K562 (cell line): ENCODE data around the gene METAP1. TPM values are rescaled to one million over a fixed set of nuclear protein-coding genes. Genes with fewer than 3 reads are reported as not detected.

ENCODE experiments used
- ATAC-seq: fragments of 200-7000 bp; cut with Tn5 transposase; 3 replicates; pipeline ENCODE4 v1.9.1; 2020; ENCODE audit warnings: moderate library complexity
- BruUV-seq: library from RNA; stranded (reverse); fragments of 400-500 nt; replicated peaks from 2 replicates; lab custom pipeline; 2021; lab: Mats Ljungman, UMichigan
- CTCF ChIA-PET: fragments of 300-600 bp; formaldehyde crosslinking; extraction: SDS; loops from one replicate; lab custom pipeline; 2021; ENCODE audit warnings: low intra/inter-chr PET ratio; lab: Yijun Ruan, JAX
- POLR2A ChIA-PET: fragments of 300-600, 350-650 bp; sonication (Branson Sonifier 250); formaldehyde crosslinking; extraction: SDS; loops from one replicate; lab custom pipeline; 2021; ENCODE audit warnings: antibody characterized with exemption, inconsistent platforms; lab: Yijun Ruan, JAX
- DNase-seq, 4 experiments: peaks; one replicate each; pipeline versions ENCODE4 v3.0.0 to v3.0.0-alpha.2; 2011 to 2018; ENCODE audit warnings: low spot score in 3 of 4, mixed read lengths in 3 of 4; ENCODE audit errors: extremely low read depth in 1 of 4
- FAIRE-seq: peaks from 2 replicates; lab custom pipeline; 2011; peaks lifted over from hg19 to GRCh38; lab: Jason Lieb, UNC
- H2AFZ ChIP-seq: 2 replicates; pipeline ENCODE4 v1.6.0; 2011; ENCODE audit warnings: low read depth, low read length, control low read depth, inconsistent platforms
- H3K27ac ChIP-seq: fragments of 200-600 bp; 3 replicates; pipeline ENCODE4 v1.8.0; 2011; ENCODE audit warnings: low read depth, mild to moderate bottlenecking, control low read depth, inconsistent platforms, low read length, moderate library complexity, mixed read lengths; ENCODE audit errors: extremely low read depth
- H3K27me3 ChIP-seq, 2 experiments: fragments of 300-600 bp in 1 of 2; 2 replicates in 1 of 2; 3 replicates in 1 of 2; pipeline versions ENCODE4 v1.6.0 to v1.8.0; 2011; ENCODE audit warnings: inconsistent platforms in 2 of 2, low read length in 2 of 2, mild to moderate bottlenecking in 1 of 2, mixed read lengths in 1 of 2, moderate library complexity in 1 of 2; ENCODE audit not compliant: control insufficient read depth in 2 of 2, insufficient read depth in 2 of 2
- H3K36me3 ChIP-seq: fragments of 300-600 bp; 3 replicates; pipeline ENCODE4 v1.8.0; 2011; ENCODE audit warnings: mild to moderate bottlenecking, low read length, inconsistent platforms; ENCODE audit not compliant: control insufficient read depth, insufficient read depth
- H3K4me1 ChIP-seq, 2 experiments: fragments of 200-600 bp in 1 of 2; replicated peaks in 1 of 2; 2 replicates in 1 of 2; 3 replicates in 1 of 2; pipeline versions ENCODE4 v1.5.1 to v1.8.0; 2011; ENCODE audit warnings: inconsistent platforms in 2 of 2, low read length in 2 of 2, mild to moderate bottlenecking in 1 of 2, mixed read lengths in 1 of 2, moderate library complexity in 1 of 2; ENCODE audit not compliant: control insufficient read depth in 2 of 2, insufficient read depth in 2 of 2
- H3K4me2 ChIP-seq: 2 replicates; pipeline ENCODE4 v1.6.1; 2011; ENCODE audit warnings: low read length, control low read depth, inconsistent platforms, mixed read lengths; ENCODE audit not compliant: insufficient read depth
- H3K4me3 ChIP-seq: fragments of 200-600 bp; sonication (generic), shearing (Covaris generic); 2 replicates; pipeline ENCODE4 v1.5.1; 2016; ENCODE audit warnings: control low read depth, inconsistent platforms
- H3K79me2 ChIP-seq: fragments of 200-600 bp; 3 replicates; pipeline ENCODE4 v1.8.0; 2011; ENCODE audit warnings: low read length, inconsistent platforms; ENCODE audit not compliant: control insufficient read depth, insufficient read depth
- H3K9ac ChIP-seq, 2 experiments: 2 replicates each; pipeline versions ENCODE4 v1.6.0 to v1.6.1; 2011; ENCODE audit warnings: low read depth in 2 of 2, low read length in 2 of 2, control low read depth in 1 of 2, inconsistent platforms in 1 of 2, mild to moderate bottlenecking in 1 of 2, mixed read lengths in 1 of 2; ENCODE audit not compliant: insufficient read depth in 1 of 2
- H3K9me1 ChIP-seq: one replicate; pipeline ENCODE4 v1.6.0; 2011; ENCODE audit warnings: inconsistent platforms, mild to moderate bottlenecking, low read length, moderate library complexity; ENCODE audit not compliant: control insufficient read depth, insufficient read depth
- H3K9me3 ChIP-seq: replicated peaks from 2 replicates; pipeline ENCODE4 v1.5.1; 2011; ENCODE audit warnings: low read depth, low read length, inconsistent platforms; ENCODE audit not compliant: control insufficient read depth, insufficient read depth
- H4K20me1 ChIP-seq: replicated peaks from 2 replicates; pipeline ENCODE4 v1.6.1; 2011; ENCODE audit warnings: low read length, inconsistent platforms, mixed read lengths; ENCODE audit not compliant: control insufficient read depth, insufficient read depth
- CBX3 ChIP-seq, 2 experiments: IDR thresholded peaks; 1 replicate in 1 of 2; 2 replicates in 1 of 2; pipeline ENCODE4 v1.6.1; 2012; ENCODE audit warnings: inconsistent platforms in 2 of 2, low read length in 2 of 2, borderline replicate concordance in 1 of 2, control low read depth in 1 of 2
- EP400 ChIP-seq: fragments of 450-650 bp; IDR thresholded peaks from 2 replicates; pipeline ENCODE4 v1.6.1; 2017; ENCODE audit warnings: antibody characterized with exemption, mild to moderate bottlenecking, moderate library complexity
- FOXK1 ChIP-seq: sonication (generic); formaldehyde crosslinking; IDR thresholded peaks from 2 replicates; pipeline ENCODE4 v1.8.0; 2022; ENCODE audit warnings: missing genetic modification reagents, mild to moderate bottlenecking, borderline replicate concordance
- HNRNPH1 ChIP-seq: fragments of 200-400 bp; formaldehyde crosslinking; optimal IDR thresholded peaks from 2 replicates; pipeline ENCODE3; 2017; ENCODE audit warnings: low read depth, mild to moderate bottlenecking, low read length, moderate library complexity
- KDM1A ChIP-seq, 2 experiments: fragments of 450-650 bp; IDR thresholded peaks; 2 replicates each; pipeline ENCODE4 v1.6.1; 2016; ENCODE audit warnings: mild to moderate bottlenecking in 2 of 2
- NFRKB ChIP-seq: fragments of 450-650 bp; IDR thresholded peaks from 2 replicates; pipeline ENCODE4 v1.6.1; 2016; ENCODE audit warnings: low read depth
- NONO ChIP-seq, 2 experiments: fragments of 200-400 bp in 1 of 2; fragments of 450-650 bp in 1 of 2; formaldehyde crosslinking in 1 of 2; IDR thresholded peaks; 2 replicates each; pipeline ENCODE4 v1.6.1; 2017; ENCODE audit warnings: low read depth in 2 of 2, mild to moderate bottlenecking in 2 of 2, moderate library complexity in 2 of 2, low read length in 1 of 2
- POLR2AphosphoS2 ChIP-seq: IDR thresholded peaks from 2 replicates; pipeline ENCODE4 v1.6.1; 2012; ENCODE audit warnings: low read length, improper control_type of control experiment
- SREBF2 ChIP-seq: sonication (generic); formaldehyde crosslinking; IDR thresholded peaks from 2 replicates; pipeline ENCODE4 v1.4.0; 2020; ENCODE audit warnings: mild to moderate bottlenecking, missing genetic modification reagents
- TFAP4 ChIP-seq: sonication (generic); formaldehyde crosslinking; IDR thresholded peaks from 2 replicates; pipeline ENCODE4 v1.8.0; 2022; ENCODE audit warnings: missing genetic modification reagents, mild to moderate bottlenecking, moderate library complexity, borderline replicate concordance
- TRIM24 ChIP-seq, 2 experiments: fragments of 450-650 bp; IDR thresholded peaks; 2 replicates each; pipeline ENCODE4 v1.6.1; 2016
- TRIM28 ChIP-seq: fragments of 450-650 bp; IDR thresholded peaks from 2 replicates; pipeline ENCODE4 v1.6.1; 2017
- ZBTB33 ChIP-seq: sonication (generic); formaldehyde crosslinking; IDR thresholded peaks from 2 replicates; pipeline ENCODE4 v1.8.1; 2023; ENCODE audit warnings: mild to moderate bottlenecking, missing genetic modification reagents
- ZBTB43 ChIP-seq: sonication (generic); formaldehyde crosslinking; IDR thresholded peaks from 2 replicates; pipeline ENCODE4 v1.8.0; 2023; ENCODE audit warnings: mild to moderate bottlenecking, missing genetic modification reagents
- ZNF232 ChIP-seq: sonication (generic); formaldehyde crosslinking; IDR thresholded peaks from 2 replicates; pipeline ENCODE4 v1.8.0; 2022; ENCODE audit warnings: mild to moderate bottlenecking, missing genetic modification reagents
- ZNF316 ChIP-seq: fragments of 450-650 bp; IDR thresholded peaks from 2 replicates; pipeline ENCODE4 v1.6.1; 2016
- ZNF431 ChIP-seq: sonication (generic); formaldehyde crosslinking; IDR thresholded peaks from 2 replicates; pipeline ENCODE4 v1.8.0; 2022; ENCODE audit warnings: mild to moderate bottlenecking, missing genetic modification reagents
- WGBS: fragments of 100-300 bp; shearing (Covaris generic); methylation state at CpG from one replicate; pipeline ENCODE4 v1.1.6; 2016; ENCODE audit warnings: low coverage, mixed read lengths; ENCODE audit not compliant: insufficient coverage; ENCODE audit errors: missing lambda C conversion rate; 5-methylcytosine and 5-hydroxymethylcytosine counted together
- in situ Hi-C: fragments of 300-500 bp; cut with MboI; formaldehyde crosslinking; loops from 4 replicates; pipeline ENCODE4 v1.15.0; 2018; ENCODE audit warnings: inconsistent platforms, mixed read lengths
- intact Hi-C: fragments of 100-400 bp; cut with micrococcal nuclease; formaldehyde crosslinking; loops from 2 replicates; pipeline ENCODE4 v1.14.2; 2022
- polyA plus RNA-seq, 8 experiments: library from polyadenylated mRNA; depleted of rRNA in 4 of 8; stranded (reverse) in 5 of 8; unstranded in 3 of 8; fragments of >200 nt; fragmentation: Nextera tagmentation in 2 of 8; fragmentation: Illumina TruSeq in 1 of 8; extraction: Ambion mirVana in 2 of 8; extraction: Trizol in 1 of 8; gene quantifications; 2 replicates each; pipeline versions ENCODE4 v1.2.1 to v1.2.3, GENCODE V29; 2011 to 2014; ENCODE audit warnings: inconsistent platforms in 1 of 8, missing spikeins in 1 of 8
- total RNA-seq, 7 experiments: library from RNA; depleted of rRNA in 6 of 7; stranded (reverse); fragments of >200 nt in 6 of 7; fragmentation: Illumina TruSeq in 2 of 7; extraction: Trizol in 2 of 7; gene quantifications; 2 replicates each; pipeline versions ENCODE4 v1.2.1 to v1.2.3, GENCODE V29; 2011 to 2021; ENCODE audit warnings: low replicate concordance in 1 of 7

METAP1 gene
- total and polyA plus RNA-seq, 9 of the 15 experiments (the other 6 are each of a cell fraction or from before 2014, with no cell fraction given) = 31.4 to 77.6 (median 59.5) TPM

GRCh38 chr4:98996765-98997068 lies 1.2 kb downstream of the METAP1 start:
- Histone ChIP-seq H2AFZ (0 out of 2 replicates have a peak overlapping the region, but pooled peaks have one; percentile 100), H3K27ac (peak overlapping the region; percentile 97), H3K9me3 (no peaks in the 10 kb centered on the region; the same call in 1 of the 2 replicates), H3K9me1 (no peaks in the 10 kb centered on the region), H3K79me2 (peaks cover 61% of the 10 kb centered on the region), H3K4me3 (peak overlapping the region; percentile 99), H4K20me1 (no peaks in the 10 kb centered on the region), H3K27me3 (no peaks in the 10 kb centered on the region), H3K36me3 (peaks cover 14% of the 10 kb centered on the region; the same call in 2 of the 3 replicates), H3K4me2 (peak overlapping the region; percentile 98), H3K4me1 (peaks cover 4 to 8% of the 10 kb centered on the region in 2 experiments; a peak in 4 of 5 replicates), H3K9ac (peak overlapping the region; percentile 91 to 100; a peak in 3 of 4 replicates)
- ATAC-seq (no peak), DNase-seq (peak in 2 of 4 experiments; percentile 27 to 51), FAIRE-seq (no peak)
- intact Hi-C loops = loop anchor here (5.0 to 10.0 kb wide), 2 partner anchors 72 to 466 kb away; partner anchors contain the start of gene EIF4E
- TF ChIP-seq ZBTB43 (0 out of 2 replicates have a peak, but pooled peaks have one; percentile 34), TRIM24 (IDR thresholded peaks at IDR 0.05) (peak; percentile 32 to 55; a peak in 2 of 4 replicates), CBX3 (IDR thresholded peaks at IDR 0.05; ENCODE audit: borderline replicate concordance in 1 of 2, low read length in 2 of 2) (peak in 1 of 2 experiments; percentile 48; a peak in 1 of 3 replicates), SREBF2 (CRISPR knock-in tag) (no peak), ZBTB33 (CRISPR knock-in tag) (peak; percentile 45; the same call in 1 of the 2 replicates), TRIM28 (peak; percentile 66; the same call in 1 of the 2 replicates), ZNF316 (peak; percentile 77), TFAP4 (no peak), POLR2AphosphoS2 (no peak), ZNF431 (CRISPR knock-in tag) (no peak), NONO (IDR thresholded peaks at IDR 0.05; ENCODE audit: low read depth in 2 of 2, low read length in 1 of 2) (no peak), FOXK1 (0 out of 2 replicates have a peak, but pooled peaks have one; percentile 50), ZNF232 (CRISPR knock-in tag) (peak; percentile 61; the same call in 1 of the 2 replicates), HNRNPH1 (no peak), EP400 (peak; percentile 11; the same call in 1 of the 2 replicates), NFRKB (no peak), KDM1A (IDR thresholded peaks at IDR 0.05) (peak in 1 of 2 experiments; percentile 35; a peak in 1 of 4 replicates)
- in situ Hi-C loops = loop anchor here (5.0 kb wide), 1 partner anchor 61 kb away; no protein-coding TSS in a partner anchor
- POLR2A ChIA-PET = interaction anchor here (0.7 to 0.9 kb wide), 2 partner anchors 10 to 28 kb away, joined by 3 read pairs; no protein-coding TSS in a partner anchor
- CTCF ChIA-PET = interaction anchor here (2.2 kb wide), 1 partner anchor 59 kb away, joined by 11 read pairs; no protein-coding TSS in a partner anchor
- WGBS = 17% methylated on average over 5 of the region's 5 CpGs
- BruUV-seq = TSS peak; percentile 60
